ENCODE measurements around the gene TTC33. TPM values are rescaled to one million over a fixed set of nuclear protein-coding genes. Genes with fewer than 3 reads are reported as not detected.

TTC33 gene
- polyA plus RNA-seq, 1 donor from 2014 or later: 73.5 TPM

GRCh38 chr5:40479939-40480338 is 275.8 kb downstream of the TTC33 start:
- no peak overlapping the region for H3K27ac ChIP-seq (ENCODE audit: low read length)
- no peaks in the 10 kb centered on the region for H3K79me2 ChIP-seq (replicated peaks; ENCODE audit: insufficient read depth, low read length)
- H4K20me1 ChIP-seq (ENCODE audit: insufficient read depth): no peaks in the 10 kb centered on the region
- no peak overlapping the region for H3K4me3 ChIP-seq (ENCODE audit: low read length)
- TF ChIP-seq EP300 (conservative IDR thresholded peaks at IDR 0.05; ENCODE audit: poor library complexity, severe bottlenecking): no peak
- TF ChIP-seq EZH2 (IDR thresholded peaks at IDR 0.05; ENCODE audit: borderline replicate concordance, insufficient read depth, low read length, poor library complexity, severe bottlenecking): no peak
- TF ChIP-seq, protein P1, sequence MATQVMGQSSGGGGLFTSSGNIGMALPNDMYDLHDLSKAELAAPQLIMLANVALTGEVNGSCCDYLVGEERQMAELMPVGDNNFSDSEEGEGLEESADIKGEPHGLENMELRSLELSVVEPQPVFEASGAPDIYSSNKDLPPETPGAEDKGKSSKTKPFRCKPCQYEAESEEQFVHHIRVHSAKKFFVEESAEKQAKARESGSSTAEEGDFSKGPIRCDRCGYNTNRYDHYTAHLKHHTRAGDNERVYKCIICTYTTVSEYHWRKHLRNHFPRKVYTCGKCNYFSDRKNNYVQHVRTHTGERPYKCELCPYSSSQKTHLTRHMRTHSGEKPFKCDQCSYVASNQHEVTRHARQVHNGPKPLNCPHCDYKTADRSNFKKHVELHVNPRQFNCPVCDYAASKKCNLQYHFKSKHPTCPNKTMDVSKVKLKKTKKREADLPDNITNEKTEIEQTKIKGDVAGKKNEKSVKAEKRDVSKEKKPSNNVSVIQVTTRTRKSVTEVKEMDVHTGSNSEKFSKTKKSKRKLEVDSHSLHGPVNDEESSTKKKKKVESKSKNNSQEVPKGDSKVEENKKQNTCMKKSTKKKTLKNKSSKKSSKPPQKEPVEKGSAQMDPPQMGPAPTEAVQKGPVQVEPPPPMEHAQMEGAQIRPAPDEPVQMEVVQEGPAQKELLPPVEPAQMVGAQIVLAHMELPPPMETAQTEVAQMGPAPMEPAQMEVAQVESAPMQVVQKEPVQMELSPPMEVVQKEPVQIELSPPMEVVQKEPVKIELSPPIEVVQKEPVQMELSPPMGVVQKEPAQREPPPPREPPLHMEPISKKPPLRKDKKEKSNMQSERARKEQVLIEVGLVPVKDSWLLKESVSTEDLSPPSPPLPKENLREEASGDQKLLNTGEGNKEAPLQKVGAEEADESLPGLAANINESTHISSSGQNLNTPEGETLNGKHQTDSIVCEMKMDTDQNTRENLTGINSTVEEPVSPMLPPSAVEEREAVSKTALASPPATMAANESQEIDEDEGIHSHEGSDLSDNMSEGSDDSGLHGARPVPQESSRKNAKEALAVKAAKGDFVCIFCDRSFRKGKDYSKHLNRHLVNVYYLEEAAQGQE (IDR thresholded peaks at IDR 0.05; ENCODE audit: borderline replicate concordance): no peak
- no peak for TF ChIP-seq MXI1 (conservative IDR thresholded peaks at IDR 0.05; ENCODE audit: poor library complexity, severe bottlenecking)
- no peaks in the 10 kb centered on the region for H3K36me3 ChIP-seq (ENCODE audit: insufficient read depth, low read length)
- H3K9me2 ChIP-seq (ENCODE audit: insufficient read depth, low read length): no peaks in the 10 kb centered on the region
- H3K9me3 ChIP-seq (ENCODE audit: low read length): no peaks in the 10 kb centered on the region
- no peak overlapping the region for H3K4me2 ChIP-seq (ENCODE audit: low read length)
- H3K27me3 ChIP-seq (ENCODE audit: insufficient read depth, low read depth, low read length): no peaks in the 10 kb centered on the region
- no peaks in the 10 kb centered on the region for H3F3A ChIP-seq (ENCODE audit: insufficient read depth, low read length, poor library complexity, severe bottlenecking)
- H2AFZ ChIP-seq (ENCODE audit: low read depth, low read length): no peak overlapping the region
- H3K9ac ChIP-seq (ENCODE audit: low read length): no peak overlapping the region

- Histone ChIP-seq H3K4me3 (ENCODE audit: low read length) (no peak overlapping the region), H3K27ac (ENCODE audit: low read length) (no peak overlapping the region), H3K9me3 (ENCODE audit: low read length) (no peaks in the 10 kb centered on the region), H3K9ac (ENCODE audit: low read length) (no peak overlapping the region), H3K9me2 (ENCODE audit: insufficient read depth, low read length) (no peaks in the 10 kb centered on the region), H4K20me1 (ENCODE audit: insufficient read depth) (no peaks in the 10 kb centered on the region), H3K27me3 (ENCODE audit: insufficient read depth, low read depth, low read length) (no peaks in the 10 kb centered on the region), H3K4me2 (ENCODE audit: low read length) (no peak overlapping the region), H3K36me3 (ENCODE audit: insufficient read depth, low read length) (no peaks in the 10 kb centered on the region), H3F3A (ENCODE audit: insufficient read depth, low read length, poor library complexity, severe bottlenecking) (no peaks in the 10 kb centered on the region), H2AFZ (ENCODE audit: low read depth, low read length) (no peak overlapping the region), H3K79me2 (replicated peaks; ENCODE audit: insufficient read depth, low read length) (no peaks in the 10 kb centered on the region)
- no peak for TF ChIP-seq POLR2AphosphoS5 (IDR thresholded peaks at IDR 0.05)
Measured at GRCh38 chr5:40478766-40479165, 277.0 kb downstream of the TTC33 start.

DNA sequence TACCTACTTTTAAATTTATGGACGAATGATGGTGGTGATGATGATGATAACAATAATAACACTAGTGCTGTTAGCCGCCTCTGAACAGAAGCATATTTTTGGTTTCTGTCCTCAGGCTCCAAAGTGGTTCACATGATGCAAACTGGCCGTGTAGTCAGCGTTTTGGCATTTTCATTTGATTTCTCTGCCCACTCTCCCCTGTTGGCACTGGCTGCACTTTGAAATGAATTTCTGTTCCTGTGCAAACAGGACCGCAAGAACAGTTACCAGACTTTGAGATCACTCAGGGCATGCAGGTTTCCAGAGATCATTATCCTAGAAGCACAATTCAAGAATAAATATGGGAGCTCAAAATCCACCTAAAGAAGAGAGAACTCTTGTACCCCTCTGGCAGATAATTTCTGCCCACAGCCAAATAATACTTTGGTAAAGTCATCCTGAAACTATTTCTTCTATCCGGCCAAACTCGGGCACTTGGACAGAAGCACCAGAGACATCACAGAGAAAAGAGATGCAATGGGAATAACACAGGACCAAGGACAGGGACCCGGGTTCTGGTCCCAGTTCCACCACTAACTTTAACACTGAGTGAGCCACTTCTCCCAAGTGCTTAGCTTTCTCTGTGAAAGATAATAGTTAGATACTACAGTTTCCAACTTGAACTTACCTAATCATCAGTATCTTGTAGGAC is 277.8 kb downstream of the TTC33 start:
- H3K9me3 ChIP-seq (ENCODE audit: low read length): no peaks in the 10 kb centered on the region
- no peaks in the 10 kb centered on the region for H3K9me2 ChIP-seq (ENCODE audit: insufficient read depth, low read length)
- H3K4me2 ChIP-seq (ENCODE audit: low read length): no peak overlapping the region
- H3K27me3 ChIP-seq (ENCODE audit: insufficient read depth, low read depth, low read length): no peaks in the 10 kb centered on the region
- no peaks in the 10 kb centered on the region for H4K20me1 ChIP-seq (ENCODE audit: insufficient read depth)
- H3F3A ChIP-seq (ENCODE audit: insufficient read depth, low read length, poor library complexity, severe bottlenecking): no peaks in the 10 kb centered on the region
- no peak overlapping the region for H3K27ac ChIP-seq (ENCODE audit: low read length)
- no peak overlapping the region for H2AFZ ChIP-seq (ENCODE audit: low read depth, low read length)
- no peaks in the 10 kb centered on the region for H3K79me2 ChIP-seq (replicated peaks; ENCODE audit: insufficient read depth, low read length)
- TF ChIP-seq SMC3 (conservative IDR thresholded peaks at IDR 0.05; ENCODE audit: poor library complexity) (no peak), POLR2AphosphoS5 (IDR thresholded peaks at IDR 0.05) (no peak), EP300 (conservative IDR thresholded peaks at IDR 0.05; ENCODE audit: poor library complexity, severe bottlenecking) (no peak), CTCF (IDR thresholded peaks at IDR 0.05; ENCODE audit: poor library complexity, severe bottlenecking) (no peak), MXI1 (conservative IDR thresholded peaks at IDR 0.05; ENCODE audit: poor library complexity, severe bottlenecking) (no peak), RAD21 (conservative IDR thresholded peaks at IDR 0.05) (no peak), EZH2 (IDR thresholded peaks at IDR 0.05; ENCODE audit: borderline replicate concordance, insufficient read depth, low read length, poor library complexity, severe bottlenecking) (no peak), TAF1 (IDR thresholded peaks at IDR 0.05; ENCODE audit: low read depth) (no peak)
- TF ChIP-seq, protein P1 (IDR thresholded peaks at IDR 0.05; ENCODE audit: borderline replicate concordance): no peak
- no peak overlapping the region for H3K9ac ChIP-seq (ENCODE audit: low read length)
- no peaks in the 10 kb centered on the region for H3K36me3 ChIP-seq (ENCODE audit: insufficient read depth, low read length)
- no peak overlapping the region for H3K4me3 ChIP-seq (ENCODE audit: low read length)

Data from neural cell (in vitro differentiated cells).